GM18520 (cell line): ENCODE results near the gene MTUS2.
A peak's percentile ranks its signal among the peaks of the same experiment; 100 is the strongest.

Experiments
- ATAC-seq: cut with Tn5 transposase; IDR thresholded peaks from one replicate; pipeline ENCODE4 v1.9.1; 2021; ENCODE audit not compliant: unreplicated experiment

MTUS2 gene

DNA sequence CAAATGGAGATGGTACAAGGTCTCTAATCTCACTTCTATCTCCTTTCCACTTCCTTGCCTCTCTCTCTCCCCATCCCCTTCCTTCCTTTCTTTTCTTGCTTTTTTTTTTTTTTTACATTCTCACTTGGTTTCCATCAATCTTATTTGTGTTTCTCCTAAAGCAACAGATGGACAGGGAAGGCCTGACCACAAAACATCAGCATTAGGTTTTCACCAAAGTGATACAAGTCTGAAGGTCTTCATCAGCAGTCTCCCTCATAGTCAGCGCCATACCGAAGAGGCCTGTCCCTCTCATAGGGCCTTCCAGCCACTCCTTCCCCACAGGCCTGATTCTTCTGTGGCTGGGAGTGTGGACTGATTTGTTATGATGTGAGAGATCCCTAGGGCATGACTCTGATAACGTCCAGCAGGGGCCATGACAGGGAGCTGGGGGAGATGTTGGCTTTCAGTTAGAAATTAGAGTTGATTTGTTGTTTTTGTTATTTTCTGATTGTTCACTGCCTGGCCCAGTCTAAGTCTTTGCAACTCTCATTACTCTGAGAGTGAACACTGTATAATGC, 616.7 kb downstream of the MTUS2 start:
- ATAC-seq: no peak

DNA sequence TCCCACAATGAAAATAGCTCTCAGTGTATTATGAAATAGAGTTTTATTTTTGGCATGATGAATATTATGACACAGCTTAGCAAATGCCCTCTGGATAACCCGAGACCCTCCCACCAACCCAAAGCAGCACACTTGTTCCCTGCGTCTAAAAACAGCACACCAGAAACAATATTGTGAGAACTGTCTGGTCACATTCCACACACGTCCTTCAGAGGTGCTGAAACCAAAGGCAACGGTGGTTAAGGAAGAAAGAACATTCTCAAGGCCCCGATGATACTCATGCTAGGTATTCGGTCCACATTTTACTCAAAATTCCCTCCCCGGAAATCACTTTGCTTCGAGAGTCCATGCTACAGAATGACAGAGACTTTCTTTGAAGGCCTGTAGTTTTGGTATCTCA, 618.6 kb downstream of the MTUS2 start:
- ATAC-seq: no peak

DNA sequence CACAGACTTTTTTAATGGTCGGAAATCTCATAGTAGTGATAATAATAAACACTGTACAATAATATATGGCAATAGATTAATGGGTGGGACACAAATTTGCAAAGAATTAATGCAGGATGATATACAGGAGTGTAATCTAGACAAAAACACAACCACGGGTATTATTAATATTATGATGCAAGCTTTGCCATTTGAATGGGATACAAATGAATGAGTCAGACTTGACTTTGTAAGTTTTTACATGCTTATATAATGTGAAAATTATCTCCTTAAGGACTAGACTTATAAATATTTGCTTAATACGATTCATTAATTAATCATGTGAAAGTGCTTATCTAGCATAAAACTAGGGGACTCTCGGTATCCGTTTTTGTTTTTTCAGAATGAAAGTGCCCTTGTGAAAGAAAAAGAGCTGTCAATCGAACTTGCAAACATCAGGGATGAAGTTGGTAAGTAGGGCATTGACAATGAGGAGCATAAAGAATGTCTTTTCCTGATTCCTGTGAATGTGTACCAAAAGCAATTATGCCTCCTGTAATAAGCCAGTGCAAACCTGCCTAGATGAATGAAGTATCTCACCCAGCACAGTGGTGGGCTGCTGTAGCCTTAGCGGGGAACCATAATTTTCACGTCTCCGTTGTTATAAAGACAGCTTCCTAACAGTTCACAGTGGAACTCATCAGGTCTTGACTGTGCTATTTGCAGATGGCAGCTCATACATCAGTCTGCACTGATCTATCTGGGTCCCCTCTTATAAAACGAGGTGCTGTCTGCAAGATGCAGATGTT, 619.7 kb downstream of the MTUS2 start:
- no peak for ATAC-seq

DNA sequence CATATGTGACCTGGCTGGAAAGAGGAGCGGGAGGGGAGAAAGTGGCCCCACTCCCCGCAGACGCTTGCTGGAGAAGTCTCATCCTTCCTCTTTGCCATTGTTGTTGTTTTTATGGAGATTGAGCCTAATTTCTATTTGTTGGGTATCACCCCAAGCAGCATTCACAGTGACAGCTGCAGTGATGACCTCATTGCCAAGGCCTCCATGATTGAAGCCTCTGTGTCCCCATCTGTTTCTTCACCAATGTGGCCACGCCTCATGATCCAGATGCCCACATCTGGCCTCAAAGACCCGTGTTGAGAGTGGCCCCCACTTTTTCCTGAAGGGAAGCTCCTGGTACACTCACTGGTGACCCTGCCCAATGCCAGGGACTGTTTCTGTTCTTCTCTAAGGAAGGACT, 621.2 kb downstream of the MTUS2 start:
- no peak for ATAC-seq

DNA sequence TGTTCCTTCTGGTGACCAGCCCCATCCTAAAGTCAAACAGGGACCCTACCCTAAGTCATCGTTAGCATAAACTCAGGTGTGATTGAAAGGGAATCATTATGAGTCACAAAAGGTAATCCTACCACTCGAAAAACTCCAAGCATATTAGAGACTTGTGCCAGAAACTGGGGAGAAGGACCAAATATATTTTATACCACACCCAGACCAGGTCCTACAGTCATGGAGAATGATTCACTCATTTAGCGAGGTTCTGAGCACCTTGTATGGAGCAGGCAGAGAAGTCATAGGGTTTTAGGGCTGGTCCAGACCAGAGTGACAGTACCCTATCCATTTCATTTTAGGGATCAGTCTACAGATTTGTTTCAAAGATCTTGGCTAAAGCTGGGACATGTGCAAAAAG, 625.9 kb downstream of the MTUS2 start:
- no peak for ATAC-seq

DNA sequence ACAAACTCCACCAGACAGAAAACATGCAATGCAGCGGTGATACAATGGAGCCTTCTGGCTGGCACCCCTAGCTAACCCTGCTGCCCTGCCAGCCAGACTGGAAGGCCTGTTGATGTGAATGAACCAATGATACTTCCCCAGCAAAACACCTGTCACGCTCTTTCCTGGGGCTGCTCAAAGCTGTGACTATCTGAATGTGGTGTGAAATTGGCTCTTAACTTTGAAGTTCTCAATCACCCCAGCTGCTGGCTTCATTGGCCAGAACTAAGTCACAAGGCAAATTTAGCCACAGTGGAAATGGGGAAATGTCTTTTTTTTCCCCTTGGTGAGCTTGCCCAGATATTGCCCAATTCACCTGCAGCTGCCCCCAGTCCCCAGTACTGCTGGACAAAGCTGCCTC, 628.0 kb downstream of the MTUS2 start:
- no peak for ATAC-seq

DNA sequence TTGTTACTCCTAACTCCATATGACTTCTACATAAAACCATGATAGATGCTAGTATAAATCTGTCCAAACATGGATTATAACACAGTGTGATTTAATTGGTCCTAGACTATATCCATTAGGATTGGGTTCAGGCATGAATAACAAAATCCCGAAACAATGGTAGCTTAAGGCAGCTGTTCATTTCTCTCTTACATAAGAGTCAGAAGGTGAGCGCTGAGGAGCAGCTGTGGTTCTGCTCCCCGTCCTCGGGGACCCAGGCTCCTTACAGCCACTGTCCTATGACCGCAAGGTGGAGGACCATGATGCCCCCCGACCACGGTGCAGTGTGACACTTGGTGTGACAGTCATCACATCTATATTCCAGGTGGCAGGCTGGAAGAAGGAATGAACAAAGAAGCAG, 629.6 kb downstream of the MTUS2 start:
- no peak for ATAC-seq

DNA sequence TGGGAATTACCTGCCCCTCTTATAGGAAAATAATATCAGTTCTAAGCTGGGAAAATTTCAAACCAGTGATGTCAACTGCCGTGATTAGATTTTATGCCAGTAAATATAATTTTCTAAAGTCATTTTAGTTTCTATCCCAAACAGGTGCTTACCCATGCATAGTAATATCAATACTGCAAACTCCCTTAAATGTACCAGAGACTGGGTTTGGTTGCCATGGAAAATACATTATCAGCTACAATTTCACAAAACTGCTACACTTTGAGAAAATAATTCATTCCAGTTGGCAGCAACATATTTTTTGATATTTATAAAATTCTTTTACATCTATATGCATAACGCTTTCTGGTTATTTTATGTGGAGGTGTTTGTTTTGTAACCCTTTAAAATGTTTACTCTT, 631.8 kb downstream of the MTUS2 start:
- ATAC-seq: no peak

DNA sequence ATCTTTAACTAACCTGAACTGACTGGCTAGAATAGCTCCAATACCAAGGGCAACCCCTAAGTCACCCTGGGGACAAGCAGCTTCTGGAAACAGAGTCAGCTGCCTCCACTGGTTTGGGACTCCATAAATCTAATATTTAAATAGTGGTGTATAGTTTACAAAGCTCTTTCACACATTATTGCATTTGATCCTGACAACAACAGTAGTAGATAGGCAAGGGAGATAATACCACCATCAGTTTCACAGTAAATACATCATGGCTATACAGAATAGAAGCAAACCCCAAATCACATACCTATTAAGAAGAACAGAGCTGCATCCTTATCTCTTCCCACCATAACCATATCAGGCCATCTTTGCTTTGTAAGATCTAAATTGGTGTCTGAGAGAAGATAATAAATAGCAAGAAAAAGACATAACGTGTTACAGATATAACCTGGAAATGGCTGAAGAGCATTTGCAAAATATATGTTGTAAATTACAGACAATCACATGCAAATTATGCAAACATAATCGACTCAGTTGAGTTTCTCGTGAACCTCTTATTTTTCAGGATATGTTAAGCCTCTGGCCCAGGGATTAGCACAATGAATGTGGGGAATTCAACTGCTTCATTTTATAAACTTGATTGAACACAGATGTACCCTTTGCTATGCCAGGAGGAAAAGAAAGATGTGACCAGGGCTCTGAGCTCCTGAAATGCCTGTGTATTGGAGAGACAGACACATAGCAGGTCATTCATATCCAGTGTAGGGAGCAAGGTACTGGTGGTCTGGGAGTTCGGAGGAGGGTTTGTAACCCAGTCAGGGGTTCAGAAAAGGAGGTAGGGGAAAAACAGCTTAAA, 632.9 kb downstream of the MTUS2 start:
- ATAC-seq: no peak

DNA sequence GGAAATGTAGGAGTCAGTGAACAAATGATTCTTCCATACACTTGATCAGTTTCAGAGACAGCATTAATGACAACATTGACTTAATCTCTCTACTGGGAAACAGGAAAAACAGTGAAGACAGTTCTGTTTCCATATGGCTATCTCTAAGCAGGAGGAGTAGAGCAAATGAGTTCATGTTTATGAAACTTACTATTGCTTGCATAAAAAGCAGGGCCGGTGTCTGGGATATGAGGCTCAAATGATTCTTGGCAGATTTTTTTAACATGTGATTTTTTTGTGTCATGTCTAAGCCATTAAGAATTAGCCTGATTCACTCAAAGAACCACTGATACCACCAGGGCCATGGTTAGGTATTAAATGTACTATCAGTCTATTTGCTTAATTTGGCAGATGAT, 633.5 kb downstream of the MTUS2 start:
- no peak for ATAC-seq

DNA sequence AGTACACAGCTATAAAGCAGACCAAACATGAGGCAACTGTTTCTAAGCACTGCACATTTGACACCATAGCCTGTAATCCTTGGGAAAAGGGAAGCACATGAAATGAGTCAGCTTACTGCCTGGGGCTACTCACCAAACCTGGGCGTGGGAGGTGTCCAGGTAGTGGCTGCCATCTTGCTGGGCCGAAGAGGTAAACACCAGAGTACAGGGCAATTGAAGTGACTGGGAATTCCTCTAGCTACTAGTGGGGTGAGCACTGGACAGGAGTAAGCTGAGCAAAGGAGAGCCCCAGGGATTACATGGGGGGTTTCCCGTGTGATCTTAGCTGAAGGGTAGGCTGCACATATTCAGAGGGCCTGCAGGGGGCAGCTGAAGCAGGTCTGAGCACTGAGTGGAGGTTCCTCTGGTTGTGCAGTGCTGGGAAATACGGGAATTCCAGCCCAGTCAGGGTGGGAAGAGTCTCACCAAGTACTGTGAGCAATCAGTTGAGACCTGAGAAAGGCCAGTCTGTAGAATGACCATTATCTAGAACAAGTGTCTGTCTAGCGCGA, 634.9 kb downstream of the MTUS2 start:
- peak; percentile 63 for ATAC-seq

DNA sequence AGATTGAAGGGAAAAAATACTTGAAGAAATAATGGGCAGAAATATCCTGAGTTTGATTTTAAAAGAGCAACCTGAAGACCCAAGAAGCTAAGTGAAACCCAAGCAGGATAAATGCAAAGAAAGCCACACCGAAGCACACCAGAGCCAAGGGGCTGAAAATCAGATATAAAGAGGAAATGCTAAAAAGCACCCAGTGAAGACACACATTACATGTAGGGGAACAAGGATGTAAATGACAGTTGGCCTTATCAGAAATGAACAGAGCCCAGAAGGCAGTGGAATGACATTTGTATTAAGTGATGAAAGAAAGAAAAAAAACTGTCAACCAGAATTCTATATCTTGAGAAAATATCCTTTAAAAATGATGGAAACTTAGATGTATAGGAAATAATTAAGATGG, 636.3 kb downstream of the MTUS2 start:
- no peak for ATAC-seq

DNA sequence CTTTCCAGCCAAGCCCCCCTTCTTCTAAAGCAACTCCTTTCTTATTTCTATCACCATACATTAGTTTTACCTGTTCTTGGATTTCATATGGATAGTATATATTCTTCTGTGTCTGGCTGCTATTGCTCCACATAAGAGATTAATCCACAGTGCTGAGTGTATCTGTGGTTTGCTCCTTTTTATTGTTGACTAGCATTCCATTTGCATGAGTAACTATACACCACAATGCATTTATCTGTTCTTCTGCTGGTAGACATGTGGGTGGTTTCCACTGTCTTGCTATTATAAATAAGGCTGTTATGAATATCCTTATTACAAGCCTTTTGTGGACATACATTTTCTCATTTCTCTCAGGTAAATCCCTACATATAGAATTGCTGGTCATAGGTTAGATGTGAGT, 637.2 kb downstream of the MTUS2 start:
- ATAC-seq: no peak

DNA sequence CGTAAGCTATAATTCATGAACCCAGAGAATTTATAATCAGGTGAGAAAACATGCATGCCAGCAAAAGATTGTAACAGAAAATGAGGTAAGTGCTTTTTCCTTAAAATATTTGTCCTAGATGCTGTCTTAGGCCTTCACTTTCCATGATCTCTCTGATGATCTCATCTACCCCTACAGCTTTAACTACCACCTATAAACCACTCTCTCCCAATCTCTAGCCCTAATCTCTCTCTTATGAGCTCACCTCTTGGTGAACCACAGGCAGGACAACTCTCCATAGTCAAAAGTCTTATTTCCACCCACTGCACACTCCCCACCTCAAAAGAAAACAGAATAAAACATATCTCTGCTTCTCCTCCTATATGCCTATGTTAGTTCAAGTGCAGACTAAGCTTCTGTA, 638.3 kb downstream of the MTUS2 start:
- ATAC-seq: no peak

DNA sequence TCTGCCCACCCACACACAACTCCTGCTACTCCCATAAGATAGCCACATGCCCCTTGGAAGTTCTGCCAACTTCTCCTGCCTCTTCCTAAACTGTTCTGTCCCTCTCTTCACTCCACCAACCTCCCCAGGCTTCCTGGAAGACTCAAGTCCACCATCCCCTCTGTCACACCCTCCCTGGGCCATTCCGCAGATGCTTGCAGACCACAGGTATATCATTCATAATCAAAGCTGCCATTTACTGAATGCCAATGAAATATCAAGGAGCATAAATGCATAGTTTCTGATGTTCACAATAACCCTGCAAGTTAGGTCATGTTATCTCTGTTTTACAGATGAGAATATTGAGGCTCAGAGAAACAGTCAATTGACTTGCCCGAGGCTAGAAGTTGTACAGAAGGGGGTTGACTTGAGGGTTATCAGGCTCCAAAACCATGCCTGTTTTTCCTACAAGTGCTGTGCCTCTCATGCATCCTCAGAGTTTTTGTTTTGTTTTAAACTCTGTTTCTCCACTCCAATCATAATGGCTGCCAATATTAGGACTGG, 639.7 kb downstream of the MTUS2 start:
- no peak for ATAC-seq

DNA sequence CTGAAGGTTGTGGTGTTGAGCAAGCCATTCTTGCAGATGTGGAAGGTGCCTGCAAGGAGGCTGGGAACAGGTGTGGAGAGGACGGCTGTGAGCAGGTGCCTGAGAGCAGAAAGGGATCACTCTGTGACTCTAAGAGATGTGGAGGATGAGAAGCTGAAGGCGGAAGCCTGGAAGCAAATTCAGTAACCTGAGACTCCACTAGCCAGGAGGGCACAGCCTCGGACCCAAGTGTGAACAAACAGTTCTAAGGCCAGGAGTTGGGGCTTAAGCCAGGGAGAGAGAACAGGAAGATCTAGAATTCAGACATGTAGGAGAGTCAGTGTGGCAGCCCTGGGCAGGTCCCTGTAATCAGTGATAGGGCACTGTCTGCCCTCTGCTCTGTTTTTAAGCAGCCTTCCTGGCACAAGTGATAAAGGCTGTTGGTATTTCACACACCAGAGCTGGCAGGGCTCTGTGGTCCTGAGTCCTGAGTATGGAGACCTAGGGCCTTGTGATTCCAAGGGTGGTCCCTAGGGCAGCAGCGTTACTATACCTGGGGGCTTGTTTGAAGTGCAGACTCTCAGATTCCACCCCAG, 644.1 kb downstream of the MTUS2 start:
- ATAC-seq: no peak

DNA sequence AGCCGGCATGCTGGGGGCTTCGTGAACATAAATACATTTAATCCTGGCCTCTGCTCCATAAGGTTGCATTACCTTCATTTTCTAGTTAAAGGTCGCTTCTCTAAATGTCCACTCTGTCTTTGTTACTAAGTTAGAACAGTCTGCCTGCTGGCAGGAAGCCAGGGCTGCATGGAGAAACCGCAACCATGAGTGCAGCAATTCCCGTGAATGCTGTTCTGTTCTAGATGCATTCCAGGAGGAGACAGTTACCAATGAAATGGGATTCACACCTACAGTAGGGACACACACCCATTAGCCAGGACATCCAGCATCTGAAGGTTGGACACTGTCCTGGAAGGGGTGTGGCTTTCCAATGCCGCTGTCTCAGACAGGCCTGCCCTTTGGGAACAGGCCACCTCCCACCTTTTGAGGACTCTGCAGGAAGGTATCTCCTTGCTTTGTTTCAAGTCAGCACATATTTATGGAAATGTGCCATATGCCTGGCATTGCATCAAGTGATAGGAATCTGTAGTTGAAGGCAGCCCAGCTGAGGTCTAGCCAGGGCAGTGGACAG, 645.7 kb downstream of the MTUS2 start:
- ATAC-seq: no peak

DNA sequence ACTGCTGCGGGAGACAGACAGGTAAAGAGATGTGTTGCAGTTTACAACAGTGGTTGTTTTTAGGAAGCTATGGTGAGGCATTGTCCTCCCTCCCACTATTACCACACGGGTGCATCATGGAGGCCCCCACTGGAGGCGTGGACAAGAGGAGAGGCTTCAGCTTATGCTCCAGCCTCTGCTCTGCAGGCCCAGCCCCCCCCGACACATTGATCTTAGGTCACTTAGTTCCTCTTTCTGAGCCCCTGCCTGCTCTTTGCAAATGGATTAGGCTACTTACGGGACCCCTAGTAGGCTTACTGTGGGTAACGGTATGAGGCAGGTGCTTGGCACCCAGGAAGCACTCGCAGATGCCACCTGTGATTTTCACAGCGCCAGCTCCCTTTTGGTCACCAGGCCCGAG, 651.4 kb downstream of the MTUS2 start:
- no peak for ATAC-seq

DNA sequence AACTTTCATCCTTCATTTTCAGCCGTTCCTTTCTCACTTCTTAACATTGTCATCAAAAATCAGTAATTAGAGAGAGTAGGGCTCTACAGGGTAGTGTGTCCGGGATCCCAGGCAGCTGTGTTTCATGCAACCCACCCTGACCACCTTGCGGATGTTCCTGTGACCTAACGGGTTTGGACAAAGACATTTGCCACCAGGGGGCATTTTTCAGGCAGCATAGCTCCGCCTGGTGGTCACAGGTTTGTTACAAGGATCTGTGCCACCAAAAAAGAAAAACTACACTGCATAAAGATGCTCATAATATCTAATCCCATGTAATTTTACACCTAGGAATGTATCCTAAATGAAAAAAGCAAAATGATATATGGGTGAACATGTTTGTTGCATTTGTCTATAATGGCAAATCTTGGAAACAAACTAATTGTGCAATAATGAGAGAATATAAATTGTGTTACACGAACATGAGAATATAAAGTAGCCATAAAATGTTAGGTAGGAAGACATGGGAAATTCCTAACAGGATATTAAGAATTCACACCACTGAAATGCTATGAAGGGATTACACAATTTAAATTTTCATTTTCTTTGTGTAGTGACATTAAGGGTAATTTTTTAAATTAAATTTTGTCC, 652.3 kb downstream of the MTUS2 start:
- ATAC-seq: no peak

DNA sequence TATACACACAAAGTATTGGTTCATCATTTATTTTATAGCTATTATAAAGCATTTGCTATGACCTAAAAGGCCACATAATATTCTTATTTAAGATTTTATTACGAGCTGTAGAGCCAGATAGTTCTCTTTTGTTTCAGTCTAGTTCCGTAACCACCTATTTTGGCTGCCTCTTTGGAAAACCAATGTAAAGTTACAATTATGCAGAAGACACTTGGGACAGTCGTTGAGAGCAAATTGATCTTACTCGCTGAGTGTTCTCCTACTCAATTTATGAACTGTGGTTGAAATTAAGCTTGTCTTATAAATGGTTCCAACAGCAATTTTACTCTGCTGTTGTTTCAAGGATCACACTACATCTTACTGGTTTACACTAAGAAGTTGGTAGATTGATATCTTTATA, 653.0 kb downstream of the MTUS2 start:
- ATAC-seq: no peak
